Dermis blood vessel endothelial cell (primary cell): ENCODE results near the gene GTF2H1. TPM values are rescaled to one million over a fixed set of nuclear protein-coding genes. Genes with fewer than 3 reads are reported as not detected.
"Not testable (repeated sequence)": the region's sequence is repeated elsewhere in the genome, so short reads cannot be mapped to it uniquely, and the experiment has no call there.

Experiments
- DNase-seq: peaks from one replicate; pipeline ENCODE4 v3.0.0; 2010
- total RNA-seq: library from RNA; depleted of rRNA; stranded (reverse); fragments of >200 nt; gene quantifications from 2 replicates; pipeline ENCODE4 v1.2.3, GENCODE V29; 2014

GTF2H1 gene
- total RNA-seq, 1 donor from 2014 or later: 77.4 TPM

GRCh38 chr11:18319914-18320313 is 2.5 kb upstream of the GTF2H1 start:
- no peak for DNase-seq

- DNase-seq: no peak
These were observed 1.8 kb upstream of the GTF2H1 start for GRCh38 chr11:18320617-18321016.

GRCh38 chr11:18321578-18321968 is 794 bp upstream of the GTF2H1 start:
- DNase-seq: no peak

- no peak for DNase-seq
These were observed 627 bp downstream of the GTF2H1 start for GRCh38 chr11:18322818-18323570.

- not testable (repeated sequence) for DNase-seq
These were observed 1.5 kb downstream of the GTF2H1 start for GRCh38 chr11:18323881-18324280.

DNA sequence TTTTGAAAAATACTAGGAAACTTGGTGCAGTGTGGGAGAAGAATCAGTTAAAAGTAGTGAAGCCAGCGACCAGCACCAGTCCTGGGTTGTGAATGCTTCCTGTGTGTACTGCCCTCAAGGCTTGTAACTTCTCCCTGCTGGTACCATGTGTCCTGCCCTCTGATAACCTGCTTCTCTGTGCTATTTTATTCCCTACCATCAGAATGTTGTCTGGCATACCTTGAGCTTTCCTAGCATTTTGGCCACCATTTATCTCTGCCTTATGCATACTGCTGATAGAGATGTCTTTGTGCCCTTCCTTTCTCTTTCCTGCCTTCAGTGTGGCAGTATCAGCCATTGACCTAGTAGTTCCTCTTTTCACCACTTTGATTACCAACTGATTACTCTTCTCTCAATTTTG is 2.0 kb downstream of the GTF2H1 start:
- no peak for DNase-seq

- no peak for DNase-seq
These were observed 7.0 kb downstream of the GTF2H1 start for GRCh38 chr11:18329196-18329870.

DNA sequence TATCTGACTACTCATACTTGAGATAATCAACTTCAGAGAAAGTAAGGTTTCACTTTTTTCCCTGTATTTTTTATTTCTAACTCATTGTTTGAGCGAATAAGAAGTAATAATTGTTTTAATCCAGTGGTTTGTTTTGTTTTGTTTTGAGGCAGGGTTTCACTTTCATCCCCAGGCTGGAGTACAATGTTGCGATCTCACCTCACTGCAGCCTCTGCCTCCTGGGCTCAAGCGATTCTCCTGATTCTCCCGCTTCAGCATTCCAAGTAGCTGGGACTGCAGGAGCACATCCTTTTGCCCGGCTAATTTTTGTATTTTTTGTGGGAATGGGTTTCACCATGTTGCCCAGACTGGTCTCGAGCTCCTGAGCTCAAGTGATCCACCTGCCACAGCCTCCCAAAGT is 8.6 kb downstream of the GTF2H1 start:
- DNase-seq: no peak

DNA sequence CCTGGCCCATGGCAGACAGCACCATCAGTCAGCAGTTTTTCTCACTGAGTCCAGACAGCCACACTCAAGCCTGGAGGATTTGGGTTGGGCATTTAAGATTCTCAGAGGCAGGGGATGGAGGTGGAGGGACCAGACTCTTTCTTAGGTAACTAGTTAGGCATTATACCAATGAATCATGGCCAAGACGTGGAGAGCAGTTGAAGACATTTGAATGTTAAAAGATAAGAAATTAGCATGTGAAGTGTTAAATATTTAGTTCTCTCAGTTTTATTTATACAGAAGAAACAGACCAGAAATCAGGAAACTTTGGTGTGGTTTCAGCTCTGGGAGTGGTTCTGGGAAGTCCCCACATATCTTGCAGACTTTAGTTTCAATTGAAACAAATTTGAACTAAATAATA is 9.9 kb downstream of the GTF2H1 start:
- DNase-seq: no peak

- no peak for DNase-seq
These were observed 10.5 kb downstream of the GTF2H1 start for GRCh38 chr11:18332891-18333290.

- DNase-seq: peak; percentile 37
These were observed 25.2 kb downstream of the GTF2H1 start for GRCh38 chr11:18347471-18348125.

DNA sequence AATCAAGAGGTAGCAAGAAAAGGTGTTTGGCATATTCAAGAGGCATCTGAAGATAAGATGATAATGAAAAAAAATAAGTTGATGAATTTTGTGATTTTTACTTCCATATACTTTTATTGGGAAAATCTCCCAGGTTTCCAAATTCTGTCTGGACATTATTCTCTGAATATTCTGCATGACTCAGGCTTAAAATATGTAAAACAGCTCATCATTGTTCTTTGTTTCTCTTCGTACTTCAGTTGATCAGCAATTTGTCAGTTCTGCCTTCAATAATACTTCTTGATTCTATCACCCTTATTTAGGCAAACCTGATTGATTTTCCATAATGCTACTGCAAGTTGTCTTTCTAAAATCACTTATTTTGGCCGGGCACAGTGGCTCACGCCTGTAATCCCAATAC is 30.2 kb downstream of the GTF2H1 start:
- peak; percentile 35 for DNase-seq

- DNase-seq: no peak
These were observed 36.3 kb downstream of the GTF2H1 start for GRCh38 chr11:18358646-18359045.

DNA sequence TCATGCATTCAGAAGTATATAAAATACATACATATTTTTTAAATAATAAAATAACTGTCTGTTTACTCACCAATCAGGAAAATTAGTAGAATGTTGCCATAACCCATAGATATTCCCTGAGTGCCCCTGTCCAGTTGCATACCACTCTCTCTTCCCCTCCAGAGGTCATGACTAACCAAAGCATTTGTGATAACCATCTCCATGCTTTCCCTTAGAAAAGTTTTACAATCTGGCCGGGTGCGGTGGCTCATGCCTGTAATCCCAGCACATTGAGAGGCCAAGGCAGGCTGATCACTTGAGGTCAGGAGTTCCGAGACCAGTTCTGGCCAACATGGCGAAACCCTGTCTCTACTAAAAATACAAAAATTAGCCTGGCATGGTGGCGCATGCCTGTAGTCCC is 38.8 kb downstream of the GTF2H1 start:
- no peak for DNase-seq

DNA sequence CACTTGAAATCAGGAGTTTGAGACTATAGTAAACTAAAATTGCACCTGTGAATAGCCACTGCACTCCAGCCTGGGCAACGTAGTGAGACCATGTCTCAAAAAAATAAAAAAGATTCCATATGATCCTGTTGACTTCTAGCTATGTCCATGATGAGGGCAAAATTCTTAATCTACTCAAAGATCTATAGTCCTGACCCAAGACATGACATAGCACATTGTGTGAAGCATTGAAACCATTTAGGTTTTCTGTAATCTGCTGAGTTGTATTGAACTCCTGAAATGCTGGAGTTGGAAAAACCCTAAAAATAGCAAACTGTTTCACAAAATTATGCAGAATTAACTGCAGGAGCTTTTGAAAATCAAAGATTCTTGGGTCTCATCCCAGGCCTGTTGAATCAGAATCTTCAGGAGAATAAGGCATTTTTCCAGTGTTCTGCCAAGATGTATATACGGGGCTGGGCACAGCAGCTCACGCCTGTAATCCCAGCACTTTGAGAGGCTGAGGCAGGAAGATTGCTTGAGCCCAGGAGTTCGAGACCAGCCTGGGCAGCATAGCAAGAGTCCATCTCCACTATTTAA is 42.2 kb downstream of the GTF2H1 start:
- DNase-seq: no peak

- DNase-seq: no peak
These were observed 43.4 kb downstream of the GTF2H1 start for GRCh38 chr11:18365741-18366140.

DNA sequence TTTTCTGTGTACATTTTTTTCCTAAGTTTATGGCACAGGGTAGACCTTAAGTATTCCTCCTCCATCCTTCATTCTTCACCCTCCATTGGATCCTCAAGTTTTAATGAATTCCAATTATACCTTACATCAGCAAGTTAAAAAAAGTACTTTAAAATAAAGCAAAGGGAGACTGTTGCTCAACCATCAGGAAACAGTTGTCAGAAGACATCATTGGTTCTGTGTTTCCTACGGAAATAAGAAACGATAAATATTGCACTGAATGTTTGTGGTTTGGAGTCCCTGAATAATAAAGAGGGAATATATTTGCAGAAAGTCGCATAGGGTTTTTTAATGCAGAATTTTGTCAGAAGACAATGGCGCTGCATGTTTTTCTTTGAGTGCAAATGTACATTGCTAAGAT is 43.9 kb downstream of the GTF2H1 start:
- no peak for DNase-seq

GRCh38 chr11:18367431-18367830 is 45.1 kb downstream of the GTF2H1 start:
- no peak for DNase-seq

- DNase-seq: no peak
These were observed 45.9 kb downstream of the GTF2H1 start for GRCh38 chr11:18368221-18368620.

DNA sequence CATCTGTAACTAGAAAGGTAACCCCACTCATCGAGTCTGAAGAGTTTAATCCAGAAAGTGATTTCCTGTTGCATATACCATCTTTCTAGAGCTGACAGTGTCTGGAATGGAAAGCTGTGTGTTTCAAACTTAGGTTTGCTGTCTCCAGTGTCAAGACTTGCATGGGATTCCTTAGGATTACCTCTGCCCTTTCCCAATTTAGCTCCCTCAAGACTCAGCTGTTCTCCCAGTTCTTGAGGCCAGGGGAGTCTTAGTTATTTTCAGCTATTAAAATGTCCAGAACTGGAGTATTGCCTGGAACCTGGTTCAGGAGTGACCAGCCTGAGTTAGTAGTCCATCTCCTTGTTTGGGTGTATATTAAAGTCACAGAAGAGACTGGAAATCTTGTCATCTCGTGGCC is 47.0 kb downstream of the GTF2H1 start:
- no peak for DNase-seq

GRCh38 chr11:18371279-18371678 is 48.9 kb downstream of the GTF2H1 start:
- DNase-seq: no peak

GRCh38 chr11:18372201-18372600 is 49.8 kb downstream of the GTF2H1 start:
- DNase-seq: no peak

DNA sequence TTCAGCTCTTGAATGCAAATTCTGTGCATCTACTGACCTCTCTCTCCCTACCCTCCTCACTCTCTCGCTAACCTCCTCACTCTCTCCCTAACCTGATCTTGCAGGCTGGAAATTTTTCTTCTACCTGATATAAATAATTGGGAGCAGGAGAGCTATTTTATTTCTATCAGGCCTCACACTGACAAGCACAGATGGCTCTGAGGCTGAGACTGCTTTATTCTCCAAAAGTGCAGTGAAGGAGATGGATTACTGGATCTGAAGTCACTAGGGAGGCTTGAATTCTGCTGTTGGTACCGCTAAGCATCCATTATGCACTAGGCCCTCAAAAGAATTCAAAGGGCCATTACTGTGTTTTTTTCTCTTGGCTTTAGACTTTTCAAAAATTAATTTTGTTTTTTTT is 52.6 kb downstream of the GTF2H1 start:
- DNase-seq: no peak

GRCh38 chr11:18375941-18376340 is 53.6 kb downstream of the GTF2H1 start:
- no peak for DNase-seq
